Spleen (tissue), 7 donors: ENCODE data around the gene WDR62.

Experiments
- POLR2A ChIP-seq, 3 donors: fragments of 450-650 bp; IDR thresholded peaks; one replicate each; pipeline ENCODE4 v1.5.1; 2017; ENCODE audit warnings: antibody characterized with exemption in 3 of 3, mild to moderate bottlenecking in 1 of 3
- POLR2AphosphoS5 ChIP-seq, 3 donors: sonication (generic); formaldehyde crosslinking; IDR thresholded peaks; one replicate each; pipeline ENCODE4 v1.5.1; 2017; ENCODE audit warnings: antibody characterized with exemption in 3 of 3
- TF ChIP-seq, protein P1 (sequence below), 11 experiments: fragments of 200-600 bp in 7 of 11; fragments of 450-650 bp in 4 of 11; sonication (generic) in 4 of 11; IDR thresholded peaks in 8 of 11; conservative IDR thresholded peaks in 3 of 11; 1 replicate in 7 of 11; 2 replicates in 4 of 11; pipeline versions ENCODE4 v1.4.0 to v1.8.0; 2016 to 2021; ENCODE audit warnings: antibody characterized with exemption in 11 of 11, inconsistent platforms in 4 of 11, mild to moderate bottlenecking in 1 of 11
- donor health status: DM: no; HTN: no; CAD: no; lungs with moderate emphysema.
- donor health status: DM: no; HTN: no; CAD: no.
- donor health status: DM: no; HTN: no; CAD: no.

DNA sequence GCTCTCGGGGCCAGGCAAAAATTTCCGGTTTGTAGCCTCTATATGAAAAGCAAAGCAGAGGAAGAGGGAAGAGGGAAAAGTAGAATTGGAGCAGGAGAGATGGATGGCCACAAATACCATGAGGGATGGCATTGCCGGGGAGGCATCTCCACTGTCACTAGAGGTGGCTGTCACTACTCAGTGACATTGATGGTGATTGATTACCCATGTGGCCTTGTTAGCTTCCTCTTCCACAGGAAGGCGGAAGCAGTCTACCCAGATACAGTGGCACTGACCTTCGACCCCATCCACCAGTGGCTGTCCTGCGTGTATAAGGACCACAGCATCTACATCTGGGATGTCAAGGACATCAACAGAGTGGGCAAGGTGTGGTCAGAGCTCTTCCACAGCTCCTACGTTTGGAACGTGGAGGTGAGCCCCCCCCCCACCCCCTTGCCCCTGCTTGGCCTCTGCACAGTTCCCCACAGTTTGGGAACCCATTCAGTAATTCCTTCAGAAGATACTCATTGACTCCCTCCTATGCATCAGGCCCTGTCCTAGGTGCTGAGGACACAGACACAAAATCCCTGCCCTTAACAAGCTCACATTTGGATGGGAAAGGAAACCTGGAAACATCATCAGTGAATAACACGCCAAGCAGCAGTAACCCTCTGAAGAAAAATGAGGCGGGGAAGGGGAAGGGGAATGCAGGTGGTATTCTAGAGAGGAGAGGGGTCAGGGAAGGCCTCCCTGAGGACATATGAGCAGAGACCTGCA, 18.6 kb downstream of the WDR62 start:
- TF ChIP-seq POLR2AphosphoS5 (IDR thresholded peaks at IDR 0.05) = peak in 1 of 3 donors; percentile 21
- TF ChIP-seq, protein P1, sequence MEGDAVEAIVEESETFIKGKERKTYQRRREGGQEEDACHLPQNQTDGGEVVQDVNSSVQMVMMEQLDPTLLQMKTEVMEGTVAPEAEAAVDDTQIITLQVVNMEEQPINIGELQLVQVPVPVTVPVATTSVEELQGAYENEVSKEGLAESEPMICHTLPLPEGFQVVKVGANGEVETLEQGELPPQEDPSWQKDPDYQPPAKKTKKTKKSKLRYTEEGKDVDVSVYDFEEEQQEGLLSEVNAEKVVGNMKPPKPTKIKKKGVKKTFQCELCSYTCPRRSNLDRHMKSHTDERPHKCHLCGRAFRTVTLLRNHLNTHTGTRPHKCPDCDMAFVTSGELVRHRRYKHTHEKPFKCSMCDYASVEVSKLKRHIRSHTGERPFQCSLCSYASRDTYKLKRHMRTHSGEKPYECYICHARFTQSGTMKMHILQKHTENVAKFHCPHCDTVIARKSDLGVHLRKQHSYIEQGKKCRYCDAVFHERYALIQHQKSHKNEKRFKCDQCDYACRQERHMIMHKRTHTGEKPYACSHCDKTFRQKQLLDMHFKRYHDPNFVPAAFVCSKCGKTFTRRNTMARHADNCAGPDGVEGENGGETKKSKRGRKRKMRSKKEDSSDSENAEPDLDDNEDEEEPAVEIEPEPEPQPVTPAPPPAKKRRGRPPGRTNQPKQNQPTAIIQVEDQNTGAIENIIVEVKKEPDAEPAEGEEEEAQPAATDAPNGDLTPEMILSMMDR (IDR thresholded peaks at IDR 0.05 in 8 of 11, conservative IDR thresholded peaks at IDR 0.05 in 3 of 11) = no peak
- TF ChIP-seq POLR2A (IDR thresholded peaks at IDR 0.05) = no peak
